HEK293T (cell line): ENCODE results near the gene ACKR1.

Source experiments
- CTCF ChIA-PET: fragments of 350-600 bp; formaldehyde crosslinking; extraction: SDS; loops from one replicate; lab custom pipeline; 2021; ENCODE audit warnings: antibody characterized with exemption, inconsistent platforms; lab: Yijun Ruan, JAX
- POLR2A ChIA-PET: fragments of 350-600 bp; formaldehyde crosslinking; extraction: SDS; loops from one replicate; lab custom pipeline; 2020; ENCODE audit warnings: antibody characterized with exemption, inconsistent platforms; lab: Yijun Ruan, JAX
- DNase-seq: peaks from one replicate; pipeline ENCODE4 v3.0.0; 2012; ENCODE audit warnings: mixed read lengths; ENCODE audit errors: extremely low spot score
- ARNT ChIP-seq: fragments of 450-650 bp; IDR thresholded peaks from 2 replicates; pipeline ENCODE4 v1.6.1; 2017; ENCODE audit warnings: mild to moderate bottlenecking
- BHLHE40 ChIP-seq: fragments of 450-650 bp; IDR thresholded peaks from 2 replicates; pipeline ENCODE4 v1.6.1; 2016; ENCODE audit warnings: mild to moderate bottlenecking, moderate library complexity, borderline replicate concordance
- CTBP1 ChIP-seq: fragments of 450-650 bp; IDR thresholded peaks from 2 replicates; pipeline ENCODE4 v1.6.1; 2016; ENCODE audit warnings: borderline replicate concordance
- ELF4 ChIP-seq: fragments of 450-650 bp; IDR thresholded peaks from 2 replicates; pipeline ENCODE4 v1.6.1; 2017; ENCODE audit warnings: antibody characterized with exemption
- FOXA1 ChIP-seq: fragments of 450-650 bp; IDR thresholded peaks from 2 replicates; pipeline ENCODE4 v1.6.1; 2016; ENCODE audit warnings: mild to moderate bottlenecking
- FOXK2 ChIP-seq: fragments of 450-650 bp; IDR thresholded peaks from 2 replicates; pipeline ENCODE4 v1.6.1; 2016; ENCODE audit warnings: mild to moderate bottlenecking
- FOXM1 ChIP-seq: fragments of 450-650 bp; IDR thresholded peaks from 2 replicates; pipeline ENCODE4 v1.6.1; 2017; ENCODE audit warnings: mild to moderate bottlenecking, borderline replicate concordance
- HDGF ChIP-seq: fragments of 450-650 bp; IDR thresholded peaks from 2 replicates; pipeline ENCODE4 v1.6.1; 2017; ENCODE audit warnings: antibody characterized with exemption, borderline replicate concordance
- L3MBTL2 ChIP-seq: fragments of 450-650 bp; conservative IDR thresholded peaks from 2 replicates; pipeline ENCODE4 v1.6.1; 2016; ENCODE audit warnings: mild to moderate bottlenecking
- LEF1 ChIP-seq: fragments of 450-650 bp; IDR thresholded peaks from 2 replicates; pipeline ENCODE4 v1.6.1; 2017; ENCODE audit warnings: mild to moderate bottlenecking, borderline replicate concordance
- NFRKB ChIP-seq: fragments of 450-650 bp; IDR thresholded peaks from 2 replicates; pipeline ENCODE4 v1.6.1; 2016; ENCODE audit warnings: mild to moderate bottlenecking, moderate library complexity
- PKNOX1 ChIP-seq: fragments of 450-650 bp; IDR thresholded peaks from 2 replicates; pipeline ENCODE4 v1.6.1; 2016
- SP1 ChIP-seq: fragments of 450-650 bp; IDR thresholded peaks from 2 replicates; pipeline ENCODE4 v1.6.1; 2017
- SUZ12 ChIP-seq: fragments of 450-650 bp; IDR thresholded peaks from 2 replicates; pipeline ENCODE4 v1.6.1; 2016; ENCODE audit warnings: mild to moderate bottlenecking
- TARDBP ChIP-seq: fragments of 450-650 bp; IDR thresholded peaks from 2 replicates; pipeline ENCODE4 v1.6.1; 2016
- ZNF384 ChIP-seq: fragments of 450-650 bp; IDR thresholded peaks from 2 replicates; pipeline ENCODE4 v1.6.1; 2016

The ACKR1 gene

GRCh38 chr1:159190441-159190840, 14.2 kb upstream of the ACKR1 start:
- TF ChIP-seq L3MBTL2, result no peak
- no peak for TF ChIP-seq NFRKB
- no peak for TF ChIP-seq SUZ12
- TF ChIP-seq CTBP1, result no peak
- no peak for TF ChIP-seq SP1
- TF ChIP-seq ZNF384, result no peak
- TF ChIP-seq FOXM1, result no peak
- TF ChIP-seq FOXK2, result no peak
- ChIA-PET POLR2A (no interaction called here), CTCF (no interaction called here)
- no peak for DNase-seq

GRCh38 chr1:159196543-159196942, 8.1 kb upstream of the ACKR1 start:
- no peak for TF ChIP-seq ARNT
- TF ChIP-seq BHLHE40, result no peak
- no peak for TF ChIP-seq SUZ12
- no peak for TF ChIP-seq TARDBP
- TF ChIP-seq L3MBTL2, result no peak
- no peak for TF ChIP-seq CTBP1
- no peak for TF ChIP-seq FOXA1
- TF ChIP-seq HDGF, result no peak
- no peak for TF ChIP-seq FOXK2
- DNase-seq, result no peak
- CTCF ChIA-PET, result interaction anchor here (1.2 to 2.0 kb wide), 3 partner anchors 14 to 64 kb away, joined by 3 to 9 read pairs (median 7); no protein-coding TSS in a partner anchor
- POLR2A ChIA-PET, result no interaction called here

- TF ChIP-seq BHLHE40 (no peak), ARNT (no peak), NFRKB (no peak), TARDBP (no peak), SP1 (no peak), FOXA1 (no peak), FOXK2 (no peak), PKNOX1 (no peak), HDGF (no peak)
- CTCF ChIA-PET, result interaction anchor here (0.6 to 1.2 kb wide), 4 partner anchors 13 to 157 kb away, joined by 3 to 9 read pairs (median 4); no protein-coding TSS in a partner anchor
These were observed 6.8 kb upstream of the ACKR1 start for GRCh38 chr1:159197561-159198557.

GRCh38 chr1:159199901-159200300, 4.8 kb upstream of the ACKR1 start:
- ChIA-PET POLR2A (no interaction called here), CTCF (interaction anchor here (1.0 kb wide), 1 partner anchor 11 kb away, joined by 3 read pairs; no protein-coding TSS in a partner anchor)

More at GRCh38 chr1:159197561-159198557, 6.8 kb upstream of the ACKR1 start:
- POLR2A ChIA-PET, result no interaction called here
- DNase-seq, result peak; percentile 77

GRCh38 chr1:159200769-159201168, 3.9 kb upstream of the ACKR1 start:
- CTCF ChIA-PET, result no interaction called here
- POLR2A ChIA-PET, result no interaction called here
- no peak for DNase-seq
- no peak for TF ChIP-seq FOXK2
- no peak for TF ChIP-seq ZNF384
- no peak for TF ChIP-seq TARDBP

More at GRCh38 chr1:159199901-159200300, 4.8 kb upstream of the ACKR1 start:
- DNase-seq, result no peak
- TF ChIP-seq CTBP1 (no peak), SP1 (no peak), TARDBP (no peak), BHLHE40 (no peak), ARNT (no peak), NFRKB (no peak), L3MBTL2 (no peak), ELF4 (no peak), LEF1 (no peak), PKNOX1 (no peak), HDGF (no peak), FOXK2 (no peak), ZNF384 (no peak), SUZ12 (no peak), FOXA1 (no peak), FOXM1 (no peak)

- ChIA-PET POLR2A (no interaction called here), CTCF (no interaction called here)
- TF ChIP-seq HDGF, result no peak
- no peak for TF ChIP-seq LEF1
- no peak for TF ChIP-seq FOXA1
- TF ChIP-seq NFRKB, result no peak
- DNase-seq, result no peak
These were observed 3.0 kb upstream of the ACKR1 start for GRCh38 chr1:159201642-159202041.

GRCh38 chr1:159203610-159204009, 1.1 kb upstream of the ACKR1 start:
- POLR2A ChIA-PET, result no interaction called here
- DNase-seq, result no peak
- CTCF ChIA-PET, result interaction anchor here (0.6 kb wide), 1 partner anchor 30 kb away, joined by 3 read pairs; no protein-coding TSS in a partner anchor
- TF ChIP-seq L3MBTL2 (no peak), SP1 (no peak), TARDBP (no peak), HDGF (no peak)

- TF ChIP-seq HDGF (no peak), LEF1 (no peak), ARNT (no peak), TARDBP (no peak), FOXA1 (no peak), SP1 (no peak), SUZ12 (no peak), CTBP1 (no peak), BHLHE40 (no peak), L3MBTL2 (no peak), PKNOX1 (no peak), ELF4 (no peak), ZNF384 (no peak), FOXK2 (no peak), FOXM1 (no peak), NFRKB (no peak)
- ChIA-PET CTCF (no interaction called here), POLR2A (no interaction called here)
- no peak for DNase-seq
These were observed 550 bp downstream of the ACKR1 start for GRCh38 chr1:159205225-159205624.
